H9 (cell line): ENCODE data around the gene CD2AP. TPM values are rescaled to one million over a fixed set of nuclear protein-coding genes. Genes with fewer than 3 reads are reported as not detected.

ENCODE experiments used
- DNase-seq: peaks from one replicate; pipeline ENCODE4 v3.0.0-alpha.2; 2017
- H2AFZ ChIP-seq: one replicate; pipeline ENCODE4 v1.6.1; 2013; ENCODE audit warnings: mild to moderate bottlenecking, low read length, control low read depth, moderate library complexity
- H2AK5ac ChIP-seq: 2 replicates; pipeline ENCODE4 v1.6.1; 2013; ENCODE audit warnings: low read length, control low read depth, mixed read lengths; ENCODE audit not compliant: insufficient read length
- H2BK120ac ChIP-seq: one replicate; pipeline ENCODE4 v1.6.1; 2013; ENCODE audit warnings: low read depth, mild to moderate bottlenecking, low read length, control low read depth, inconsistent platforms; ENCODE audit not compliant: poor library complexity, severe bottlenecking
- H2BK12ac ChIP-seq: 2 replicates; pipeline ENCODE4 v1.6.1; 2013; ENCODE audit warnings: low read length, control low read depth, mixed read lengths, low read depth; ENCODE audit not compliant: insufficient read length
- H2BK15ac ChIP-seq: 2 replicates; pipeline ENCODE4 v1.6.1; 2013; ENCODE audit warnings: low read depth, low read length, control low read depth
- H2BK20ac ChIP-seq: one replicate; pipeline ENCODE4 v1.6.1; 2013; ENCODE audit warnings: low read depth, mild to moderate bottlenecking, low read length, control low read depth, inconsistent platforms; ENCODE audit not compliant: poor library complexity, severe bottlenecking
- H2BK5ac ChIP-seq: 2 replicates; pipeline ENCODE4 v1.6.1; 2013; ENCODE audit warnings: low read length, control low read depth, mixed read lengths; ENCODE audit not compliant: insufficient read length
- H3K14ac ChIP-seq: 2 replicates; pipeline ENCODE4 v1.6.1; 2013; ENCODE audit warnings: low read length, control low read depth; ENCODE audit not compliant: insufficient read depth
- H3K18ac ChIP-seq: 2 replicates; pipeline ENCODE4 v1.6.1; 2013; ENCODE audit warnings: low read depth, mild to moderate bottlenecking, mixed read lengths, low read length, control low read depth; ENCODE audit not compliant: insufficient read length
- H3K23ac ChIP-seq: 2 replicates; pipeline ENCODE4 v1.6.1; 2013; ENCODE audit warnings: low read length, control low read depth, mixed read lengths, low read depth; ENCODE audit not compliant: insufficient read length
- H3K23me2 ChIP-seq: 2 replicates; pipeline ENCODE4 v1.6.1; 2013; ENCODE audit warnings: low read depth, mild to moderate bottlenecking, mixed read lengths, low read length, control low read depth; ENCODE audit not compliant: insufficient read length, poor library complexity, severe bottlenecking
- H3K27ac ChIP-seq: 2 replicates; pipeline ENCODE4 v1.5.1; 2013; ENCODE audit warnings: low read length, control low read depth, mixed read lengths, low read depth; ENCODE audit not compliant: insufficient read length
- H3K27me3 ChIP-seq: 2 replicates; pipeline ENCODE4 v1.6.1; 2013; ENCODE audit warnings: low read length, control low read depth, inconsistent platforms; ENCODE audit not compliant: insufficient read depth
- H3K4ac ChIP-seq: 2 replicates; pipeline ENCODE4 v1.6.1; 2013; ENCODE audit warnings: low read depth, mild to moderate bottlenecking, control low read depth, inconsistent platforms, low read length, moderate library complexity
- H3K4me1 ChIP-seq: 2 replicates; pipeline ENCODE4 v1.6.1; 2013; ENCODE audit warnings: low read length, control low read depth, inconsistent platforms; ENCODE audit not compliant: insufficient read depth
- H3K4me2 ChIP-seq: 2 replicates; pipeline ENCODE4 v1.6.1; 2013; ENCODE audit warnings: low read length, control low read depth, mixed read lengths; ENCODE audit not compliant: insufficient read length, insufficient read depth
- H3K56ac ChIP-seq: 2 replicates; pipeline ENCODE4 v1.6.1; 2013; ENCODE audit warnings: low read depth, mild to moderate bottlenecking, mixed read lengths, low read length, control low read depth; ENCODE audit not compliant: insufficient read length
- H3K79me1 ChIP-seq: 2 replicates; pipeline ENCODE4 v1.6.1; 2013; ENCODE audit warnings: low read depth, mild to moderate bottlenecking, moderate library complexity, low read length, control low read depth, inconsistent platforms; ENCODE audit not compliant: insufficient read depth, poor library complexity, severe bottlenecking
- H3K79me2 ChIP-seq: 2 replicates; pipeline ENCODE4 v1.6.1; 2013; ENCODE audit warnings: low read length, control low read depth, inconsistent platforms; ENCODE audit not compliant: insufficient read depth
- H3K9ac ChIP-seq: 2 replicates; pipeline ENCODE4 v1.6.1; 2013; ENCODE audit warnings: low read length, control low read depth, mixed read lengths; ENCODE audit not compliant: insufficient read length; ENCODE audit errors: extremely low read depth
- H3K9me3 ChIP-seq: one replicate; pipeline ENCODE4 v1.6.1; 2013; ENCODE audit warnings: low read depth, low read length, inconsistent platforms; ENCODE audit not compliant: control insufficient read depth
- H3T11ph ChIP-seq: one replicate; pipeline ENCODE4 v1.6.1; 2013; ENCODE audit warnings: mild to moderate bottlenecking, low read length, control low read depth, inconsistent platforms
- H4K20me1 ChIP-seq: one replicate; pipeline ENCODE4 v1.6.1; 2013; ENCODE audit not compliant: control insufficient read depth, insufficient read length, insufficient read depth
- H4K5ac ChIP-seq: 2 replicates; pipeline ENCODE4 v1.6.1; 2013; ENCODE audit warnings: low read depth, mild to moderate bottlenecking, mixed read lengths, low read length, control low read depth; ENCODE audit not compliant: insufficient read length
- H4K8ac ChIP-seq: replicated peaks from 2 replicates; pipeline ENCODE4 v1.6.1; 2013; ENCODE audit warnings: low read length, control low read depth, mixed read lengths, low read depth; ENCODE audit not compliant: insufficient read length
- H4K91ac ChIP-seq: 2 replicates; pipeline ENCODE4 v1.6.1; 2013; ENCODE audit warnings: low read depth, mild to moderate bottlenecking, moderate library complexity, mixed read lengths, low read length, control low read depth; ENCODE audit not compliant: insufficient read length
- H3K27ac Mint-ChIP-seq, 3 experiments: 2 replicates in 2 of 3; 3 replicates in 1 of 3; pipeline ENCODE4 v1.8.0; 2020 to 2021; ENCODE audit warnings: mixed read lengths in 3 of 3, mild to moderate bottlenecking in 1 of 3, moderate library complexity in 1 of 3
- H3K27me3 Mint-ChIP-seq: 2 replicates; pipeline ENCODE4 v1.8.0; 2021; ENCODE audit warnings: low read depth, mild to moderate bottlenecking, moderate library complexity, mixed read lengths
- H3K36me3 Mint-ChIP-seq, 3 experiments: 2 replicates in 2 of 3; 3 replicates in 1 of 3; pipeline ENCODE4 v1.8.0; 2020 to 2021; ENCODE audit warnings: low read depth in 3 of 3, mixed read lengths in 3 of 3; ENCODE audit not compliant: insufficient read depth in 1 of 3
- H3K4me1 Mint-ChIP-seq, 2 experiments: 2 replicates each; pipeline ENCODE4 v1.8.0; 2020; ENCODE audit warnings: mixed read lengths in 2 of 2
- H3K4me3 Mint-ChIP-seq, 2 experiments: 2 replicates in 1 of 2; 3 replicates in 1 of 2; pipeline ENCODE4 v1.8.0; 2020 to 2021; ENCODE audit warnings: mild to moderate bottlenecking in 2 of 2, mixed read lengths in 2 of 2, moderate library complexity in 1 of 2
- H3K9me3 Mint-ChIP-seq, 2 experiments: 2 replicates in 1 of 2; 3 replicates in 1 of 2; pipeline ENCODE4 v1.8.0; 2020; ENCODE audit warnings: mild to moderate bottlenecking in 2 of 2, mixed read lengths in 2 of 2, moderate library complexity in 1 of 2
- CTCF ChIP-seq: fragments of 200-600 bp; sonication (generic); conservative IDR thresholded peaks from 3 replicates; pipeline ENCODE4 v1.8.0; 2021; ENCODE audit warnings: antibody characterized with exemption, mild to moderate bottlenecking
- WGBS: extraction: QIAGEN DNeasy Blood & Tissue Kit; methylation state at CpG from one replicate; pipeline ENCODE4 v1.1.7; 2013; ENCODE audit warnings: missing lambda C conversion rate, low lambda C conversion rate, mixed read lengths; ENCODE audit not compliant: insufficient read length; ENCODE audit errors: extremely low coverage; 5-methylcytosine and 5-hydroxymethylcytosine counted together
- total RNA-seq: library from RNA; stranded (reverse); gene quantifications from 2 replicates; pipeline ENCODE4 v1.2.1, GENCODE V29; 2021

CD2AP gene
- total RNA-seq, 1 experiment from 2014 or later = 50.1 TPM

- no peak for TF ChIP-seq CTCF
- no peaks in the 10 kb centered on the region for H3K27me3 Mint-ChIP-seq
- no peak overlapping the region for H2AK5ac ChIP-seq
- H2BK5ac ChIP-seq = no peak overlapping the region
- no peak overlapping the region for H3K27ac Mint-ChIP-seq
- no peak for DNase-seq
- H2AFZ ChIP-seq = no peak overlapping the region
- no peak overlapping the region for H4K91ac ChIP-seq
- no CpG with 5 or more reads among the region's 2 CpGs for WGBS
- H4K20me1 ChIP-seq = no peaks in the 10 kb centered on the region
- H3K14ac ChIP-seq = no peak overlapping the region
- H3K79me2 ChIP-seq = peaks cover 3% of the 10 kb centered on the region; the same call in 1 of the 2 replicates
- H2BK120ac ChIP-seq = no peak overlapping the region
- H3K4me1 Mint-ChIP-seq = peaks cover 9 to 10% of the 10 kb centered on the region in 2 experiments
- H3K9ac ChIP-seq = no peak overlapping the region
- no peaks in the 10 kb centered on the region for H3K9me3 Mint-ChIP-seq
- H4K8ac ChIP-seq = no peak overlapping the region
- no peak overlapping the region for H3T11ph ChIP-seq
- no peak overlapping the region for H3K23ac ChIP-seq
- H3K4me3 Mint-ChIP-seq = no peak overlapping the region
- H3K36me3 Mint-ChIP-seq = peaks cover 9 to 31% (median 19%) of the 10 kb centered on the region in 3 experiments; a peak in 6 of 7 replicates
- H3K23me2 ChIP-seq = no peaks in the 10 kb centered on the region
- H2BK20ac ChIP-seq = no peak overlapping the region
- no peak overlapping the region for H2BK12ac ChIP-seq
- H3K4ac ChIP-seq = no peak overlapping the region
- no peaks in the 10 kb centered on the region for H3K79me1 ChIP-seq
- no peak overlapping the region for H4K5ac ChIP-seq
- no peak overlapping the region for H3K56ac ChIP-seq
- H2BK15ac ChIP-seq = no peak overlapping the region
- H3K4me1 ChIP-seq = no peaks in the 10 kb centered on the region
- H3K9me3 ChIP-seq = no peaks in the 10 kb centered on the region
- no peak overlapping the region for H3K18ac ChIP-seq
- H3K4me2 ChIP-seq = no peak overlapping the region
- H3K27ac ChIP-seq = no peak overlapping the region
- no peaks in the 10 kb centered on the region for H3K27me3 ChIP-seq
Measured at GRCh38 chr6:47574789-47575188, 97.2 kb downstream of the CD2AP start.
